ENCODE measurements around the gene MARK1. TPM values are rescaled to one million over a fixed set of nuclear protein-coding genes. Genes with fewer than 3 reads are reported as not detected.

The MARK1 gene
- total RNA-seq, 4 donors from 2014 or later, result 2.5 to 8.0 (median 4.0) TPM

DNA sequence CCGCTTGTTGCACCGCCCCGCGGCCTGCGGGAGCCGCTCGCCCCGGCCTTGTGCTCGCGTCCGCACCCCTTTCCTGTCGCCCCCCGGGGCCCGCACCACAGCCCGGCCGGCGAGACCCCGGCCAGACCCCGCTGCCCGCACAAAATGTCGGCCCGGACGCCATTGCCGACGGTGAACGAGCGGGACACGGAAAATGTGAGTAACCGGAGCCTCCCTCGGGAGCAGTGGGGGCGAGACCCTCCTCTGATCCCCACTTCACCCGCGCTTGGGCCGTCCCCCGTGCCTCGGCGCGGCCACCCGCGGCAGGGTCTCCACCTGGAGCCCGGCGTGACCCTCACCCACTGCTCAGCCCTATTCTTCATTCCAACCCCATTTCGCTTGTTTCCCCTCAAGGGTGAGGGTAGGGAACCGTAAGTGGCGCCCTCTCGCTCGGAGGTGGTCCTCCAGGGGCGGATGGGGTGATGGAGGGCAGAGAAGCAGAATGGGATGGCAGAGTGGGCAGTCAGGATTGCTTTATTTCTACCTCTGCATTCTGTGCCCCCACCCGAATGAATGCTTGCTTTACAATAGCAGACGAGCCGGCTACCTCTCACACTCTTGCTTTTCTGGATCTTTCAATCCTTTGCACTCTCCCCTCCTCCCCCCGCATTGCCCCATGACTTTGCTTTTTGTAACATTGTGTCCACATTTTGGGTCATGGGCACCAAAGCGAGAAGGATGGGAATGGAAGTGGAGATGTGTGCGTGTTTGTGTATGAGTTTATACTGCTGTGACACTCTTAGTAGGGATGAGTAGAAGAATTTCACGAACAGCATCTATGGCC, 954 bp downstream of the MARK1 start:
- Histone ChIP-seq H3K27ac (peak overlapping the region; percentile 54 to 78 (median 68)), H3K36me3 (no peaks in the 10 kb centered on the region), H3K4me1 (peaks cover 0 to 12% (median 3%) of the 10 kb centered on the region in 4 donors), H3K4me3 (peak overlapping the region; percentile 53 to 92 (median 70)), H3K9me3 (no peaks in the 10 kb centered on the region), H3K27me3 (no peaks in the 10 kb centered on the region)
- DNase-seq, result peak in 1 of 3 donors; percentile 54
- TF ChIP-seq CTCF (IDR thresholded peaks at IDR 0.05) (no peak), POLR2A (IDR thresholded peaks at IDR 0.05) (no peak)

DNA sequence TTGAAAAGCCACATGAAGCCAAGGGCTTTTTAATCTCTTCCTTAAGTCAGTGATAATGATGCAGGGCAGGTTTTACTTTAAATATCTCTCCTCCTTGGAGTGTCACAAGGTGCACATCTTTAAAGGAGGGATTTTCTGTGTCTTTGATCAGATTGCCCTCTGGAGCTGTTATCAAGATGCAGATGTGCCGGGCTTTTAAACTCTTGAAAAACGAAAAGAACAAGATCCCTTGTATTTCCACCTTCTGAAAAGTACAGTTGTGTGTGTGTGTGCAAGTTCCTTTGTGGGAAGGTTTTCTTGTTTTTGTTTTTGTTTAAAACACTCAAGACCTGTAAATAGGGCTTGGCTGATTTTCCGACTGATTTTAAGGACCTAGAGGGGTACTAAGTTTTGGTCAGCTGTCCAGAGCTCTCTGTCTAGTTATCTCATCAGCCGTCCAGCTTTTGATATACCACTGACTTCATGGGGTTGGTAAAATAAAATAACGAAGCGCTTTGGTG, 1.6 kb downstream of the MARK1 start:
- Histone ChIP-seq H3K27me3 (no peaks in the 10 kb centered on the region), H3K4me3 (peak overlapping the region in 3 of 4 donors; percentile 61 to 92 (median 78)), H3K27ac (peak overlapping the region in 1 of 4 donors; percentile 54), H3K4me1 (peaks cover 0 to 12% (median 3%) of the 10 kb centered on the region in 4 donors), H3K36me3 (no peaks in the 10 kb centered on the region), H3K9me3 (no peaks in the 10 kb centered on the region)
- DNase-seq, result no peak
- TF ChIP-seq POLR2A (IDR thresholded peaks at IDR 0.05) (no peak), CTCF (IDR thresholded peaks at IDR 0.05) (no peak)

DNA sequence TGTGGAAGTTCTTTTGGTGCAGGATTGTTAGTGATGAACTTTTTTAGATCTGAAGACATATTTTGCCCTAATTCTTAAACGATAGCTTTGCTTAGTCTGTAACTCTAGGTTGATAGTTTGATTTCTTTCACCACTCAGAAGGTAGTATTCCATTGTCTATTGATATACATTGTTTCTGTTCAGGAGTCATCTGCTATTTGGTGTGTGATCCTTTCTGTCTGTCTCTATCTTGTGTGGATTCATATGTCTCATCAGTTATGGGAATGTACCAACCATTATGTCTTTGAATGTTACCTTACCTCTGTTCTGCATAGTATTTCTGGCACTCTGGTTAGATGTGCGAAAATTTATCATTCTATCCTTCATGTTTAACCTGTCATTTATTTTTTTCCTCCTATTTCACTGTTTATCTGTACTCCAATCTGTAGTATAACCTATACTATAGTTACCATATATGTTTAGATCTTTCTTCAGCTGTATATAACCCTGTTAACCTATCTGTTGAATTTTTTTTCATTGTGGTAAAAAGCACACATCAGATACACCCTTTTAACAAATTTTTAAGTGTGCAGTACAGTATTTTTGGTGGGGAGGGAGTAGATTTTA, 5.7 kb downstream of the MARK1 start:
- no peaks in the 10 kb centered on the region for H3K36me3 ChIP-seq
- TF ChIP-seq CTCF (IDR thresholded peaks at IDR 0.05), result no peak
- TF ChIP-seq POLR2A (IDR thresholded peaks at IDR 0.05), result no peak
- no peak for DNase-seq
- H3K9me3 ChIP-seq, result no peaks in the 10 kb centered on the region
- no peak overlapping the region for H3K4me3 ChIP-seq
- no peaks in the 10 kb centered on the region for H3K27me3 ChIP-seq
- peaks cover 0 to 2% (median 0%) of the 10 kb centered on the region in 4 donors for H3K4me1 ChIP-seq
- no peak overlapping the region for H3K27ac ChIP-seq

DNA sequence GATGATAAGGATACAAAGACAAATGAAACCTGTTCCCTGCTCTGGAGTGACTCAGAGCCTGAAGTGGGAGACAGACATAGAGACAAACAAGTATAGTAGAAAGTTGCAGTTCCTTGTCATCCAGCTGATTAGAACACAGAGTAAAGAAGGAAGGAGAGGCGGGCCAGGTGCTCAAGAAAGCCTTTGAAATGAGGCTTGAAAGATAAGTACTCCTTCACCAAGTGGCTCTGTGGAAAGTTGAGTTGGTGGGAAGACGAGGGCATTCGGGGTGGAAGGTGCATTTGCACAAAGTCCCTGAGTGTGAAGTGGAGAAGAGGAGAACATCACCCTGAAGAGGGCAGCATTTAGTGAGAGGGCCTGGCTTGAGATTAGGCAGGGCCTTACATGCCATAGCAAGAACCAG, 17.0 kb downstream of the MARK1 start:
- no peak overlapping the region for H3K27ac ChIP-seq
- no peaks in the 10 kb centered on the region for H3K27me3 ChIP-seq
- no peaks in the 10 kb centered on the region for H3K9me3 ChIP-seq
- no peak overlapping the region for H3K4me3 ChIP-seq
- no peaks in the 10 kb centered on the region for H3K4me1 ChIP-seq
- H3K36me3 ChIP-seq, result no peaks in the 10 kb centered on the region
- no peak for TF ChIP-seq POLR2A (IDR thresholded peaks at IDR 0.05)
- TF ChIP-seq CTCF (IDR thresholded peaks at IDR 0.05), result no peak
- no peak for DNase-seq

GRCh38 chr1:220550811-220551399, 23.0 kb downstream of the MARK1 start:
- Histone ChIP-seq H3K36me3 (no peaks in the 10 kb centered on the region), H3K4me3 (no peak overlapping the region), H3K27me3 (no peaks in the 10 kb centered on the region), H3K9me3 (no peaks in the 10 kb centered on the region), H3K4me1 (no peaks in the 10 kb centered on the region), H3K27ac (no peak overlapping the region)
- no peak for DNase-seq
- TF ChIP-seq POLR2A (IDR thresholded peaks at IDR 0.05), result no peak
- no peak for TF ChIP-seq CTCF (IDR thresholded peaks at IDR 0.05)
